ENCODE results near the gene TCF4.

TCF4 gene

GRCh38 chr18:55221622-55222021 lies 366.4 kb downstream of the TCF4 start:
- no peak for DNase-seq

- DNase-seq, result no peak
These were observed 367.5 kb downstream of the TCF4 start for GRCh38 chr18:55220523-55220922.

- no peak for DNase-seq
These were observed 368.2 kb downstream of the TCF4 start for GRCh38 chr18:55219823-55220222.

GRCh38 chr18:55219059-55219458 lies 368.9 kb downstream of the TCF4 start:
- no peak for DNase-seq

- DNase-seq, result no peak
These were observed 373.0 kb downstream of the TCF4 start for GRCh38 chr18:55214969-55215368.

GRCh38 chr18:55214534-55214933 lies 373.5 kb downstream of the TCF4 start:
- DNase-seq, result no peak

GRCh38 chr18:55213586-55213985 lies 374.4 kb downstream of the TCF4 start:
- no peak for DNase-seq

GRCh38 chr18:55206927-55207326 lies 381.1 kb downstream of the TCF4 start:
- DNase-seq, result no peak

- DNase-seq, result no peak
These were observed 385.6 kb downstream of the TCF4 start for GRCh38 chr18:55202232-55202917.

- no peak for DNase-seq
These were observed 388.6 kb downstream of the TCF4 start for GRCh38 chr18:55199291-55199963.

- DNase-seq, result no peak
These were observed 392.1 kb downstream of the TCF4 start for GRCh38 chr18:55195863-55196262.

- DNase-seq, result no peak
These were observed 398.0 kb downstream of the TCF4 start for GRCh38 chr18:55189972-55190371.

GRCh38 chr18:55186588-55186987 lies 401.4 kb downstream of the TCF4 start:
- DNase-seq, result no peak

- no peak for DNase-seq
These were observed 402.6 kb downstream of the TCF4 start for GRCh38 chr18:55185391-55185790.

- no peak for DNase-seq
These were observed 408.2 kb downstream of the TCF4 start for GRCh38 chr18:55179835-55180234.

- DNase-seq, result no peak
These were observed 408.6 kb downstream of the TCF4 start for GRCh38 chr18:55179425-55179824.

- no peak for DNase-seq
These were observed 414.7 kb downstream of the TCF4 start for GRCh38 chr18:55173291-55173690.
